IMR-90 (cell line): Measurements from ENCODE around the gene ODAM.

Experiments
- MAZ ChIP-seq: IDR thresholded peaks from 2 replicates; pipeline ENCODE4 v1.6.1; 2012; ENCODE audit warnings: low read depth, mild to moderate bottlenecking, low read length, improper control_type of control experiment, moderate library complexity, borderline replicate concordance
- MXI1 ChIP-seq: IDR thresholded peaks from 2 replicates; pipeline ENCODE4 v1.6.1; 2012; ENCODE audit warnings: low read depth, mild to moderate bottlenecking, low read length, moderate library complexity, borderline replicate concordance
- POLR2A ChIP-seq: IDR thresholded peaks from 2 replicates; pipeline ENCODE4 v1.6.1; 2012; ENCODE audit warnings: mild to moderate bottlenecking, low read depth, low read length
- RAD21 ChIP-seq: IDR thresholded peaks from 2 replicates; pipeline ENCODE4 v1.6.1; 2012; ENCODE audit warnings: low read length, improper control_type of control experiment
- RCOR1 ChIP-seq: IDR thresholded peaks from 2 replicates; pipeline ENCODE4 v1.6.1; 2012; ENCODE audit warnings: mild to moderate bottlenecking, low read length, improper control_type of control experiment; ENCODE audit not compliant: insufficient replicate concordance
- SMC3 ChIP-seq: fragments of 150-350 bp; IDR thresholded peaks from 2 replicates; pipeline ENCODE4 v1.6.1; 2016; ENCODE audit warnings: low read depth, mild to moderate bottlenecking, antibody characterized with exemption, low read length, moderate library complexity
- TF ChIP-seq, protein P1 (sequence below): conservative IDR thresholded peaks from 2 replicates; pipeline ENCODE4 v1.5.1; 2012; ENCODE audit warnings: mild to moderate bottlenecking, low read depth, low read length, improper control_type of control experiment
- TF ChIP-seq, protein P2 (sequence below): fragments of 150-350 bp; IDR thresholded peaks from 2 replicates; pipeline ENCODE4 v1.6.1; 2017; ENCODE audit warnings: mild to moderate bottlenecking, antibody characterized with exemption, low read length, low read depth

DNA sequence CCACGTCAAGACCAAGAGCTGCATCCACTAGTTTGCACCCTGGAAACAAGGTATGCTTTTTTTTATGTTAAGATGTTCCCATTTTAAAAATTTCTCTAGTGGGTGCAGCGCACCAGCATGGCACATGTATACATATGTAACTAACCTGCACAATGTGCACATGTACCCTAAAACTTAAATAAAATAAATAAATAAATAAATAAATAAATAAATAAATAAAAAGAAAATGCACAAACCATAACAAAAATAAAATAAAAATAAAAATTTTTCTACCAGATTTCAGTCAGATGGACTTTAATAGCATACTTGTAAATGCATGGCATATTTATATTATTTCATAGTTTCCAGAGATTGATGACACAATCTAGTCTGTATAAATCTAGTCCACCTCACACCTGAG, 43.4 kb upstream of the ODAM start:
- TF ChIP-seq RCOR1: no peak
- TF ChIP-seq, protein P1, sequence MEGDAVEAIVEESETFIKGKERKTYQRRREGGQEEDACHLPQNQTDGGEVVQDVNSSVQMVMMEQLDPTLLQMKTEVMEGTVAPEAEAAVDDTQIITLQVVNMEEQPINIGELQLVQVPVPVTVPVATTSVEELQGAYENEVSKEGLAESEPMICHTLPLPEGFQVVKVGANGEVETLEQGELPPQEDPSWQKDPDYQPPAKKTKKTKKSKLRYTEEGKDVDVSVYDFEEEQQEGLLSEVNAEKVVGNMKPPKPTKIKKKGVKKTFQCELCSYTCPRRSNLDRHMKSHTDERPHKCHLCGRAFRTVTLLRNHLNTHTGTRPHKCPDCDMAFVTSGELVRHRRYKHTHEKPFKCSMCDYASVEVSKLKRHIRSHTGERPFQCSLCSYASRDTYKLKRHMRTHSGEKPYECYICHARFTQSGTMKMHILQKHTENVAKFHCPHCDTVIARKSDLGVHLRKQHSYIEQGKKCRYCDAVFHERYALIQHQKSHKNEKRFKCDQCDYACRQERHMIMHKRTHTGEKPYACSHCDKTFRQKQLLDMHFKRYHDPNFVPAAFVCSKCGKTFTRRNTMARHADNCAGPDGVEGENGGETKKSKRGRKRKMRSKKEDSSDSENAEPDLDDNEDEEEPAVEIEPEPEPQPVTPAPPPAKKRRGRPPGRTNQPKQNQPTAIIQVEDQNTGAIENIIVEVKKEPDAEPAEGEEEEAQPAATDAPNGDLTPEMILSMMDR: no peak
- no peak for TF ChIP-seq MAZ
- TF ChIP-seq, protein P2, sequence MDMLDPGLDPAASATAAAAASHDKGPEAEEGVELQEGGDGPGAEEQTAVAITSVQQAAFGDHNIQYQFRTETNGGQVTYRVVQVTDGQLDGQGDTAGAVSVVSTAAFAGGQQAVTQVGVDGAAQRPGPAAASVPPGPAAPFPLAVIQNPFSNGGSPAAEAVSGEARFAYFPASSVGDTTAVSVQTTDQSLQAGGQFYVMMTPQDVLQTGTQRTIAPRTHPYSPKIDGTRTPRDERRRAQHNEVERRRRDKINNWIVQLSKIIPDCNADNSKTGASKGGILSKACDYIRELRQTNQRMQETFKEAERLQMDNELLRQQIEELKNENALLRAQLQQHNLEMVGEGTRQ: no peak
- no peak for TF ChIP-seq POLR2A
- TF ChIP-seq SMC3: no peak
- no peak for TF ChIP-seq MXI1
- no peak for TF ChIP-seq RAD21
